ENCODE results near the gene VAT1L. TPM values are rescaled to one million over a fixed set of nuclear protein-coding genes. Genes with fewer than 3 reads are reported as not detected.

The VAT1L gene
- total RNA-seq, 2 experiments from 2014 or later: not detected

GRCh38 chr16:78007121-78007520 lies 218.8 kb downstream of the VAT1L start:
- ATAC-seq (ENCODE audit: low read depth) (no peak), DNase-seq (no peak)
- no peak overlapping the region for H3K4me3 Mint-ChIP-seq
- peaks cover 4% of the 10 kb centered on the region for H3K27me3 Mint-ChIP-seq
- POLR2A ChIA-PET: no interaction called here
- no peaks in the 10 kb centered on the region for H3K9me3 Mint-ChIP-seq
- H3K4me1 Mint-ChIP-seq: no peaks in the 10 kb centered on the region
- H3K36me3 Mint-ChIP-seq: no peaks in the 10 kb centered on the region
- no peak overlapping the region for H3K27ac Mint-ChIP-seq

GRCh38 chr16:78022347-78023060 lies 234.1 kb downstream of the VAT1L start, which contains the start of gene CLEC3A:
Gene CLEC3A (plus strand): TSS chr16:78022548. CDS start chr16:78022627, 79 bp downstream.
- H3K36me3 Mint-ChIP-seq: no peaks in the 10 kb centered on the region
- H3K27ac Mint-ChIP-seq: no peak within 1 kb of the TSS
- POLR2A ChIA-PET: no interaction called here
- H3K4me3 Mint-ChIP-seq: no peak within 1 kb of the TSS
- no peak for DNase-seq
- H3K9me3 Mint-ChIP-seq: no peaks in the 10 kb centered on the region
- no peak for ATAC-seq (ENCODE audit: low read depth)
- H3K4me1 Mint-ChIP-seq: no peaks in the 10 kb centered on the region
- peaks cover 11% of the 10 kb centered on the region for H3K27me3 Mint-ChIP-seq

GRCh38 chr16:78024159-78024558 lies 235.8 kb downstream of the VAT1L start:
- ATAC-seq (ENCODE audit: low read depth): no peak
- Mint-ChIP-seq H3K27ac (no peak overlapping the region), H3K9me3 (no peaks in the 10 kb centered on the region), H3K27me3 (peaks cover 9% of the 10 kb centered on the region), H3K4me3 (no peak overlapping the region), H3K36me3 (no peaks in the 10 kb centered on the region), H3K4me1 (no peaks in the 10 kb centered on the region)
- POLR2A ChIA-PET: interaction anchor here (0.7 kb wide), 1 partner anchor 1632 kb away, joined by 5 read pairs; no protein-coding TSS in a partner anchor
- DNase-seq: no peak

- Mint-ChIP-seq H3K27me3 (peaks cover 7% of the 10 kb centered on the region), H3K27ac (no peak overlapping the region), H3K36me3 (no peaks in the 10 kb centered on the region), H3K4me3 (no peak overlapping the region), H3K4me1 (no peaks in the 10 kb centered on the region), H3K9me3 (no peaks in the 10 kb centered on the region)
- DNase-seq (no peak), ATAC-seq (ENCODE audit: low read depth) (no peak)
- POLR2A ChIA-PET: no interaction called here
Measured at GRCh38 chr16:78025631-78026030, 237.3 kb downstream of the VAT1L start.

- no peak overlapping the region for H3K27ac Mint-ChIP-seq
- H3K36me3 Mint-ChIP-seq: no peaks in the 10 kb centered on the region
- no peaks in the 10 kb centered on the region for H3K9me3 Mint-ChIP-seq
- POLR2A ChIA-PET: no interaction called here
- H3K4me3 Mint-ChIP-seq: no peak overlapping the region
- H3K27me3 Mint-ChIP-seq: peaks cover 10% of the 10 kb centered on the region
- ATAC-seq (ENCODE audit: low read depth) (no peak), DNase-seq (no peak)
- no peaks in the 10 kb centered on the region for H3K4me1 Mint-ChIP-seq
Measured at GRCh38 chr16:78028018-78028417, 239.7 kb downstream of the VAT1L start.

Other genes starting within 250 kb of the VAT1L start
- gene NUDT7, start 66.0 kb upstream of the VAT1L start, total RNA-seq: 1 to 10 TPM; 4.1 to 4.5 TPM
- not detected for gene CLEC3A, start 234.0 kb downstream of the VAT1L start, total RNA-seq